Prostate gland (tissue), 2 donors: ENCODE results near the gene FAM222A.

Experiments
- POLR2A ChIP-seq: fragments of 450-650 bp; IDR thresholded peaks from one replicate; pipeline ENCODE4 v1.6.1; 2016; ENCODE audit warnings: antibody characterized with exemption, mild to moderate bottlenecking
- TF ChIP-seq, protein P1 (sequence below), 4 experiments: fragments of 200-600 bp in 2 of 4; fragments of 450-650 bp in 2 of 4; sonication (generic) in 2 of 4; IDR thresholded peaks; 1 replicate in 3 of 4; 2 replicates in 1 of 4; pipeline ENCODE4 v1.5.1; 2016 to 2019; ENCODE audit warnings: antibody characterized with exemption in 4 of 4, mild to moderate bottlenecking in 2 of 4, moderate library complexity in 2 of 4

DNA sequence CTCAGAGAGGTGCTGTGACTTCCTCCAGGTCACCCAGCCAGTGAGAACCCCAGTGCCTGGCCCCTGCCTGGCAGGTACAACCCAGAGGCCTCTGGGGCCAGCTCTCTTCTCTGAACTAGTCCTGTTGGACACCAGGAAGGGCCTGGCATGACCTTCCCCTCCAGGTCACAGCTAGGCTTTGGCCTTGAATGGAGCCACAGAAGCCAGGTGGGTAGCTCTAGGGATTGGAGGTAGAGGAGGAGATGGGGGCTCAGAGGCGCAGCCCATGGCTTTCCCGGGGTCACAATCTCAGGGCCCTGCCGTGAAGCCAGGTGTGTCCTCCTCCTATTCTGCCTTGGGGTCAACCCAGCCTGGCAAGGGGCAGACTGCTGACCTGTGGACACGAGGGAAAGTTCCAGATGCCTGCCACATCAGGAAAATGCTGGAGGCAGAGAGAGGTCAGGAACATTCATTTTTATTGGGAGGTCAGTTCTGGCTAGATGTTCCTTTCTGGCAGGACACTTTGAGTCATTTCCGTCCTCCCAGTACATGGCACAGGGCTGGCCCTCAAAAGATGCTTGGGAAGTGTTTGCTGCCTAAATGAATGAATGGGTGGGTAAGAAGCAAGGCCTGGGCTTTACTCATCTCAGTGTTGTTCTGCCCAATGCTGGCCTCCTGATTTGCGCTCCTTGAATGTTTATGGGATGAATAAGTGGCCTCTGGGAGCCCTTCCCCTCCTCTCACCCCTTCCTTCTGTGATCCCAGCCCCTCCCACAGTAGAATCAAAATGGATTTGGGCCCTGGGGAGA lies 25.4 kb downstream of the FAM222A start:
- TF ChIP-seq POLR2A, result no peak
- TF ChIP-seq, protein P1, sequence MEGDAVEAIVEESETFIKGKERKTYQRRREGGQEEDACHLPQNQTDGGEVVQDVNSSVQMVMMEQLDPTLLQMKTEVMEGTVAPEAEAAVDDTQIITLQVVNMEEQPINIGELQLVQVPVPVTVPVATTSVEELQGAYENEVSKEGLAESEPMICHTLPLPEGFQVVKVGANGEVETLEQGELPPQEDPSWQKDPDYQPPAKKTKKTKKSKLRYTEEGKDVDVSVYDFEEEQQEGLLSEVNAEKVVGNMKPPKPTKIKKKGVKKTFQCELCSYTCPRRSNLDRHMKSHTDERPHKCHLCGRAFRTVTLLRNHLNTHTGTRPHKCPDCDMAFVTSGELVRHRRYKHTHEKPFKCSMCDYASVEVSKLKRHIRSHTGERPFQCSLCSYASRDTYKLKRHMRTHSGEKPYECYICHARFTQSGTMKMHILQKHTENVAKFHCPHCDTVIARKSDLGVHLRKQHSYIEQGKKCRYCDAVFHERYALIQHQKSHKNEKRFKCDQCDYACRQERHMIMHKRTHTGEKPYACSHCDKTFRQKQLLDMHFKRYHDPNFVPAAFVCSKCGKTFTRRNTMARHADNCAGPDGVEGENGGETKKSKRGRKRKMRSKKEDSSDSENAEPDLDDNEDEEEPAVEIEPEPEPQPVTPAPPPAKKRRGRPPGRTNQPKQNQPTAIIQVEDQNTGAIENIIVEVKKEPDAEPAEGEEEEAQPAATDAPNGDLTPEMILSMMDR (IDR thresholded peaks at IDR 0.05), result no peak
